ENCODE data around the gene GLS.

- no peak for TF ChIP-seq CTCF (IDR thresholded peaks at IDR 0.05)
- TF ChIP-seq ZFX (IDR thresholded peaks at IDR 0.05; ENCODE audit: borderline replicate concordance) = no peak
These were observed 90.4 kb downstream of the GLS start for GRCh38 chr2:190970873-190971506.

Data from 22Rv1 (cell line).